H1 (cell line): Measurements from ENCODE around the gene KIF27. TPM values are rescaled to one million over a fixed set of nuclear protein-coding genes. Genes with fewer than 3 reads are reported as not detected.

Experiments
- CTCF ChIA-PET: fragments of 300-600 bp; sonication (Branson Sonifier 250); formaldehyde crosslinking; loops from one replicate; lab custom pipeline; 2021; ENCODE audit not compliant: partially characterized antibody; lab: Charles Lee
- POLR2A ChIA-PET: fragments of 300-600 bp; sonication (Branson Sonifier 250); formaldehyde crosslinking; loops from one replicate; lab custom pipeline; 2021; ENCODE audit warnings: inconsistent platforms; ENCODE audit not compliant: partially characterized antibody; lab: Charles Lee
- DNase-seq, 2 experiments: peaks; one replicate each; pipeline versions ENCODE4 v3.0.0 to v3.0.0-alpha.2; 2010 to 2022; ENCODE audit warnings: low spot score in 2 of 2, low read depth in 1 of 2, mixed read lengths in 1 of 2
- FAIRE-seq: peaks from 2 replicates; lab custom pipeline; 2011; peaks lifted over from hg19 to GRCh38; lab: Jason Lieb, UNC
- H2AFZ ChIP-seq: 2 replicates; pipeline ENCODE4 v1.8.1; 2012; ENCODE audit warnings: low read length, inconsistent platforms
- H2AK5ac ChIP-seq: 2 replicates; pipeline ENCODE4 v1.6.1; 2013; ENCODE audit warnings: low read depth, low read length
- H2BK120ac ChIP-seq: replicated peaks from 2 replicates; pipeline ENCODE3; 2013; ENCODE audit warnings: low read depth, low read length, inconsistent platforms
- H2BK12ac ChIP-seq: 2 replicates; pipeline ENCODE4 v1.6.1; 2013; ENCODE audit warnings: low read depth, low read length
- H2BK15ac ChIP-seq: 2 replicates; pipeline ENCODE4 v1.6.1; 2013; ENCODE audit warnings: low read length
- H2BK20ac ChIP-seq: 2 replicates; pipeline ENCODE4 v1.6.1; 2013; ENCODE audit warnings: low read length
- H2BK5ac ChIP-seq: 2 replicates; pipeline ENCODE4 v1.6.1; 2013; ENCODE audit warnings: low read depth, low read length
- H3K14ac ChIP-seq: 2 replicates; pipeline ENCODE4 v1.6.1; 2013; ENCODE audit warnings: inconsistent platforms; ENCODE audit not compliant: insufficient read length
- H3K18ac ChIP-seq: 2 replicates; pipeline ENCODE4 v1.6.1; 2013; ENCODE audit warnings: low read length; ENCODE audit errors: extremely low read depth
- H3K23ac ChIP-seq: 2 replicates; pipeline ENCODE4 v1.6.1; 2013; ENCODE audit warnings: inconsistent platforms; ENCODE audit not compliant: insufficient read length
- H3K23me2 ChIP-seq: 2 replicates; pipeline ENCODE4 v1.6.1; 2013; ENCODE audit warnings: low read depth, low read length
- H3K27ac ChIP-seq: 2 replicates; pipeline ENCODE4 v1.6.1; 2011; ENCODE audit warnings: low read depth, low read length, inconsistent platforms
- H3K27me3 ChIP-seq, 4 experiments: replicated peaks in 1 of 4; 1 replicate in 1 of 4; 2 replicates in 3 of 4; pipeline versions ENCODE4 v1.6.1 to v1.8.1; 2011 to 2013; ENCODE audit warnings: low read length in 3 of 4, mild to moderate bottlenecking in 3 of 4, inconsistent platforms in 2 of 4, mixed read lengths in 2 of 4, moderate library complexity in 1 of 4; ENCODE audit not compliant: control insufficient read depth in 3 of 4, insufficient read depth in 3 of 4; ENCODE audit errors: extremely low read depth in 1 of 4
- H3K36me3 ChIP-seq, 4 experiments: 2 replicates each; pipeline versions ENCODE4 v1.6.1 to v1.8.1; 2011 to 2013; ENCODE audit warnings: mild to moderate bottlenecking in 4 of 4, low read length in 3 of 4, moderate library complexity in 2 of 4, control low read depth in 1 of 4, inconsistent platforms in 1 of 4; ENCODE audit not compliant: insufficient read depth in 4 of 4, control insufficient read depth in 2 of 4
- H3K4ac ChIP-seq: replicated peaks from 2 replicates; pipeline ENCODE3; 2013; ENCODE audit warnings: low read length, low read depth, mixed read lengths, inconsistent platforms; ENCODE audit not compliant: insufficient read length
- H3K4me1 ChIP-seq, 4 experiments: replicated peaks in 1 of 4; 1 replicate in 1 of 4; 2 replicates in 3 of 4; pipeline versions ENCODE4 v1.6.1 to v1.8.1; 2011 to 2013; ENCODE audit warnings: low read length in 3 of 4, inconsistent platforms in 2 of 4, mixed read lengths in 1 of 4; ENCODE audit not compliant: insufficient read depth in 4 of 4, control insufficient read depth in 3 of 4
- H3K4me2 ChIP-seq, 2 experiments: 2 replicates each; pipeline versions ENCODE4 v1.6.1 to v1.8.1; 2011 to 2013; ENCODE audit warnings: low read depth in 2 of 2, low read length in 2 of 2, control low read depth in 1 of 2, inconsistent platforms in 1 of 2, mild to moderate bottlenecking in 1 of 2; ENCODE audit not compliant: insufficient read depth in 1 of 2
- H3K4me3 ChIP-seq, 4 experiments: fragments of 200-600, 300-600 bp in 1 of 4; sonication (generic), shearing (Covaris generic), sonication (Bioruptor Twin) in 1 of 4; 2 replicates each; pipeline versions ENCODE4 v1.5.1 to v1.8.1; 2011 to 2016; ENCODE audit warnings: low read length in 4 of 4, low read depth in 3 of 4, control low read depth in 2 of 4, inconsistent platforms in 2 of 4, mild to moderate bottlenecking in 2 of 4, mixed read lengths in 1 of 4, moderate library complexity in 1 of 4; ENCODE audit not compliant: insufficient read depth in 2 of 4; ENCODE audit errors: extremely low read depth in 1 of 4
- H3K56ac ChIP-seq: replicated peaks from 2 replicates; pipeline ENCODE3; 2013; ENCODE audit warnings: low read depth, mild to moderate bottlenecking, mixed read lengths, low read length, inconsistent platforms; ENCODE audit not compliant: insufficient read length
- H3K79me1 ChIP-seq: 2 replicates; pipeline ENCODE4 v1.6.1; 2013; ENCODE audit warnings: low read depth, low read length, control low read depth
- H3K79me2 ChIP-seq, 2 experiments: 2 replicates each; pipeline versions ENCODE4 v1.6.1 to v1.8.1; 2012 to 2013; ENCODE audit warnings: low read length in 2 of 2, mild to moderate bottlenecking in 2 of 2, inconsistent platforms in 1 of 2; ENCODE audit not compliant: insufficient read depth in 2 of 2, control insufficient read depth in 1 of 2
- H3K9ac ChIP-seq, 4 experiments: replicated peaks in 1 of 4; 1 replicate in 1 of 4; 2 replicates in 3 of 4; pipeline versions ENCODE4 v1.6.1 to v1.8.1; 2011 to 2013; ENCODE audit warnings: low read depth in 3 of 4, low read length in 3 of 4, control low read depth in 2 of 4, mild to moderate bottlenecking in 2 of 4, moderate library complexity in 2 of 4, inconsistent platforms in 1 of 4; ENCODE audit errors: extremely low read depth in 1 of 4
- H3K9me3 ChIP-seq, 2 experiments: 2 replicates each; pipeline versions ENCODE4 v1.6.1 to v1.8.1; 2012 to 2013; ENCODE audit warnings: mild to moderate bottlenecking in 2 of 2, moderate library complexity in 2 of 2, control low read depth in 1 of 2, inconsistent platforms in 1 of 2, low read depth in 1 of 2, low read length in 1 of 2, mixed read lengths in 1 of 2; ENCODE audit not compliant: insufficient read depth in 2 of 2
- H4K20me1 ChIP-seq, 2 experiments: replicated peaks in 1 of 2; 2 replicates each; pipeline versions ENCODE3 to v1.8.1; 2011 to 2013; ENCODE audit warnings: inconsistent platforms in 2 of 2, low read length in 2 of 2, mild to moderate bottlenecking in 1 of 2; ENCODE audit not compliant: insufficient read depth in 2 of 2, control insufficient read depth in 1 of 2
- H4K5ac ChIP-seq: 2 replicates; pipeline ENCODE4 v1.6.1; 2013; ENCODE audit warnings: low read length, low read depth, mixed read lengths, inconsistent platforms; ENCODE audit not compliant: insufficient read length
- H4K8ac ChIP-seq: 2 replicates; pipeline ENCODE4 v1.8.0; 2013; ENCODE audit warnings: mild to moderate bottlenecking, moderate library complexity, low read length, inconsistent platforms; ENCODE audit not compliant: insufficient read depth; ENCODE audit errors: extremely low read depth
- H4K91ac ChIP-seq: replicated peaks from 2 replicates; pipeline ENCODE3; 2013; ENCODE audit warnings: low read length, mixed read lengths, inconsistent platforms; ENCODE audit not compliant: insufficient read length
- BRCA1 ChIP-seq: IDR thresholded peaks from 2 replicates; pipeline ENCODE4 v1.6.1; 2012; ENCODE audit warnings: low read depth, low read length, improper control_type of control experiment
- WGBS, 2 experiments: shearing (Covaris generic) in 1 of 2; methylation state at CpG; one replicate each; pipeline versions ENCODE4 v1.1.6 to v1.1.7; 2013 to 2015; ENCODE audit warnings: low lambda C conversion rate in 2 of 2, mixed read lengths in 2 of 2, inconsistent platforms in 1 of 2, low coverage in 1 of 2, missing lambda C conversion rate in 1 of 2; ENCODE audit not compliant: insufficient replicate concordance in 2 of 2, insufficient coverage in 1 of 2, insufficient read length in 1 of 2; ENCODE audit errors: extremely low coverage in 1 of 2, missing lambda C conversion rate in 1 of 2; 5-methylcytosine and 5-hydroxymethylcytosine counted together
- polyA plus RNA-seq, 7 experiments: library from polyadenylated mRNA; depleted of rRNA in 3 of 7; stranded (reverse) in 5 of 7; unstranded in 2 of 7; fragments of >200 nt in 5 of 7; fragments of 200-250 nt in 2 of 7; gene quantifications; 1 replicate in 5 of 7; 2 replicates in 1 of 7; 4 replicates in 1 of 7; pipeline versions ENCODE4 v1.2.1 to v1.2.3, GENCODE V29; 2011 to 2013; ENCODE audit warnings: missing spikeins in 2 of 7, mixed read lengths in 2 of 7
- total RNA-seq: library from RNA; stranded (reverse); fragmentation: NEBNext Ultra II Directional; extraction: Animal tissue kit (Norgen Biotek cat#: 25700); gene quantifications from 2 replicates; pipeline ENCODE4 v1.2.1, GENCODE V29; 2021

Gene KIF27
- total and polyA plus RNA-seq, 2 of the 8 experiments (the other 6 are each of a cell fraction or from before 2014, with no cell fraction given): 0.47 to 7.0 TPM

- H3K9ac ChIP-seq: no peak overlapping the region
- no peaks in the 10 kb centered on the region for H3K79me2 ChIP-seq
- H3K79me1 ChIP-seq: no peaks in the 10 kb centered on the region
- no peak overlapping the region for H2BK20ac ChIP-seq
- H3K9me3 ChIP-seq: no peaks in the 10 kb centered on the region
- H3K27me3 ChIP-seq: no peaks in the 10 kb centered on the region
- FAIRE-seq: no peak
- ChIA-PET CTCF (interaction anchor here (0.9 to 2.2 kb wide), 5 partner anchors 10 to 311 kb away, joined by 3 to 6 read pairs (median 3); no protein-coding TSS in a partner anchor), POLR2A (interaction anchor here (1.1 to 10.4 kb wide), 5 partner anchors 9 to 40 kb away, joined by 3 to 269 read pairs (median 8); partner anchors contain the start of genes HNRNPK, KIF27 and RMI1)
- H2AFZ ChIP-seq: no peak overlapping the region
- no peak overlapping the region for H2BK15ac ChIP-seq
- no peak overlapping the region for H3K4me2 ChIP-seq
- H2BK5ac ChIP-seq: no peak overlapping the region
- 89% methylated on average over 5 of the region's 5 CpGs; no CpG with 5 or more reads in 1 of the 2 experiments for WGBS, 2 experiments
- H3K36me3 ChIP-seq: no peaks in the 10 kb centered on the region
- no peak overlapping the region for H4K91ac ChIP-seq
- no peak for DNase-seq
- H4K5ac ChIP-seq: no peak overlapping the region
- no peak overlapping the region for H2AK5ac ChIP-seq
- no peak overlapping the region for H3K27ac ChIP-seq
- no peak overlapping the region for H3K14ac ChIP-seq
- no peak overlapping the region for H3K56ac ChIP-seq
- H2BK120ac ChIP-seq: no peak overlapping the region
- H3K23me2 ChIP-seq: no peaks in the 10 kb centered on the region
- H3K4ac ChIP-seq: no peak overlapping the region
- H3K23ac ChIP-seq: no peak overlapping the region
- no peak overlapping the region for H2BK12ac ChIP-seq
- H3K4me3 ChIP-seq: no peak overlapping the region
- H3K4me1 ChIP-seq: no peaks in the 10 kb centered on the region
- TF ChIP-seq BRCA1: no peak
- no peak overlapping the region for H3K18ac ChIP-seq
- no peaks in the 10 kb centered on the region for H4K20me1 ChIP-seq
- H4K8ac ChIP-seq: no peak overlapping the region
Measured at GRCh38 chr9:83960991-83961390, 39.8 kb upstream of the KIF27 start.
